IMR-90 (cell line): ENCODE results near the gene CFD. TPM values are rescaled to one million over a fixed set of nuclear protein-coding genes. Genes with fewer than 3 reads are reported as not detected.

ENCODE experiments used
- ATAC-seq: fragments of 200-7000 bp; cut with Tn5 transposase; 2 replicates; pipeline ENCODE4 v1.9.1; 2020; ENCODE audit warnings: low read depth, mild to moderate bottlenecking, moderate library complexity
- BruUV-seq: library from RNA; stranded (reverse); fragments of 400-500 nt; replicated peaks from 2 replicates; lab custom pipeline; 2021; lab: Mats Ljungman, UMichigan
- CTCF ChIA-PET: fragments of 300-600 bp; formaldehyde crosslinking; extraction: SDS; loops from one replicate; lab custom pipeline; 2021; ENCODE audit warnings: antibody characterized with exemption; lab: Yijun Ruan, JAX
- POLR2A ChIA-PET: fragments of 300-600 bp; sonication (Branson Sonifier 250); formaldehyde crosslinking; loops from one replicate; lab custom pipeline; 2022; ENCODE audit warnings: antibody characterized with exemption; ENCODE audit not compliant: unreplicated experiment; lab: Charles Lee
- DNase-seq: peaks from one replicate; pipeline ENCODE4 v3.0.0; 2013
- H2AFZ ChIP-seq: replicated peaks from 2 replicates; pipeline ENCODE3; 2013; ENCODE audit warnings: low read length, mild to moderate bottlenecking; ENCODE audit not compliant: poor library complexity
- H2AK5ac ChIP-seq: 2 replicates; pipeline ENCODE4 v1.6.1; 2013; ENCODE audit warnings: low read depth, low read length, inconsistent platforms
- H2AK9ac ChIP-seq: replicated peaks from 2 replicates; pipeline ENCODE3; 2013; ENCODE audit warnings: mild to moderate bottlenecking, low read depth, low read length, moderate library complexity; ENCODE audit not compliant: poor library complexity
- H2BK120ac ChIP-seq: 2 replicates; pipeline ENCODE4 v1.6.1; 2013; ENCODE audit warnings: low read depth, low read length, inconsistent platforms
- H2BK15ac ChIP-seq: 3 replicates; pipeline ENCODE4 v1.6.1; 2013; ENCODE audit warnings: low read depth, low read length, inconsistent platforms
- H2BK20ac ChIP-seq: 2 replicates; pipeline ENCODE4 v1.6.1; 2013; ENCODE audit warnings: low read depth, mild to moderate bottlenecking, inconsistent platforms, low read length, moderate library complexity
- H2BK5ac ChIP-seq: 2 replicates; pipeline ENCODE4 v1.6.1; 2013; ENCODE audit warnings: mild to moderate bottlenecking, low read depth, low read length, inconsistent platforms; ENCODE audit not compliant: poor library complexity, severe bottlenecking
- H3K14ac ChIP-seq: replicated peaks from 2 replicates; pipeline ENCODE4 v1.6.1; 2013; ENCODE audit warnings: low read depth, low read length, inconsistent platforms
- H3K18ac ChIP-seq: 2 replicates; pipeline ENCODE4 v1.6.1; 2013; ENCODE audit warnings: low read depth, low read length, control low read depth
- H3K23ac ChIP-seq: 2 replicates; pipeline ENCODE4 v1.6.1; 2013; ENCODE audit warnings: low read depth, low read length, inconsistent platforms
- H3K27ac ChIP-seq: 2 replicates; pipeline ENCODE4 v1.5.1; 2013; ENCODE audit warnings: mild to moderate bottlenecking, control low read depth, low read length; ENCODE audit not compliant: insufficient read depth
- H3K27me3 ChIP-seq: 2 replicates; pipeline ENCODE4 v1.6.1; 2013; ENCODE audit warnings: low read length; ENCODE audit not compliant: control insufficient read depth, insufficient read depth
- H3K36me3 ChIP-seq: 2 replicates; pipeline ENCODE4 v1.6.1; 2013; ENCODE audit warnings: low read length, mixed read lengths; ENCODE audit not compliant: control insufficient read depth, insufficient read depth
- H3K4ac ChIP-seq: 2 replicates; pipeline ENCODE4 v1.6.1; 2013; ENCODE audit warnings: low read depth, low read length, inconsistent platforms
- H3K4me1 ChIP-seq: 2 replicates; pipeline ENCODE4 v1.6.1; 2013; ENCODE audit warnings: low read length, mixed read lengths; ENCODE audit not compliant: control insufficient read depth, insufficient read depth
- H3K4me2 ChIP-seq: 2 replicates; pipeline ENCODE4 v1.6.1; 2013; ENCODE audit warnings: low read depth, mild to moderate bottlenecking, control low read depth, low read length, moderate library complexity
- H3K4me3 ChIP-seq: 2 replicates; pipeline ENCODE4 v1.5.1; 2013; ENCODE audit warnings: low read depth, mild to moderate bottlenecking, control low read depth, low read length, moderate library complexity; ENCODE audit not compliant: insufficient read depth
- H3K56ac ChIP-seq: 2 replicates; pipeline ENCODE4 v1.6.1; 2013; ENCODE audit warnings: low read length, inconsistent platforms; ENCODE audit not compliant: insufficient read depth; ENCODE audit errors: extremely low read depth
- H3K79me1 ChIP-seq, 2 experiments: 2 replicates each; pipeline ENCODE4 v1.6.1; 2013; ENCODE audit warnings: low read length in 2 of 2, inconsistent platforms in 1 of 2, low read depth in 1 of 2
- H3K9ac ChIP-seq: 2 replicates; pipeline ENCODE4 v1.6.1; 2013; ENCODE audit warnings: low read depth, low read length, control low read depth
- H3K9me1 ChIP-seq: 2 replicates; pipeline ENCODE4 v1.6.1; 2013; ENCODE audit warnings: low read length, inconsistent platforms; ENCODE audit not compliant: insufficient read depth
- H3K9me3 ChIP-seq: 2 replicates; pipeline ENCODE4 v1.6.1; 2013; ENCODE audit warnings: low read length; ENCODE audit not compliant: control insufficient read depth, insufficient read depth
- H4K20me1 ChIP-seq: 2 replicates; pipeline ENCODE4 v1.6.1; 2013; ENCODE audit warnings: low read length, inconsistent platforms; ENCODE audit not compliant: insufficient read depth
- H4K5ac ChIP-seq: 2 replicates; pipeline ENCODE4 v1.6.1; 2013; ENCODE audit warnings: mild to moderate bottlenecking, low read depth, low read length, control low read depth
- H4K8ac ChIP-seq, 2 experiments: 2 replicates each; pipeline ENCODE4 v1.6.1; 2013; ENCODE audit warnings: low read depth in 2 of 2, low read length in 2 of 2, control low read depth in 1 of 2, inconsistent platforms in 1 of 2
- H4K91ac ChIP-seq: 2 replicates; pipeline ENCODE4 v1.6.1; 2013; ENCODE audit warnings: low read depth, low read length, inconsistent platforms; ENCODE audit not compliant: insufficient read depth
- BHLHE40 ChIP-seq: fragments of 150-350 bp; IDR thresholded peaks from 2 replicates; pipeline ENCODE4 v1.6.1; 2016; ENCODE audit warnings: mild to moderate bottlenecking, low read depth, low read length
- CHD1 ChIP-seq: IDR thresholded peaks from 2 replicates; pipeline ENCODE4 v1.6.1; 2012; ENCODE audit warnings: low read depth, low read length, improper control_type of control experiment
- FOS ChIP-seq: fragments of 150-350 bp; IDR thresholded peaks from 2 replicates; pipeline ENCODE4 v1.6.1; 2016; ENCODE audit warnings: low read depth, low read length
- MAFK ChIP-seq: IDR thresholded peaks from 2 replicates; pipeline ENCODE4 v1.6.1; 2012; ENCODE audit warnings: low read depth, low read length, improper control_type of control experiment
- MXI1 ChIP-seq: IDR thresholded peaks from 2 replicates; pipeline ENCODE4 v1.6.1; 2012; ENCODE audit warnings: low read depth, mild to moderate bottlenecking, low read length, moderate library complexity, borderline replicate concordance
- NFE2L2 ChIP-seq: fragments of 150-350 bp; IDR thresholded peaks from 2 replicates; pipeline ENCODE4 v1.6.1; 2016; ENCODE audit warnings: low read depth, mild to moderate bottlenecking, low read length
- POLR2A ChIP-seq: IDR thresholded peaks from 2 replicates; pipeline ENCODE4 v1.6.1; 2012; ENCODE audit warnings: mild to moderate bottlenecking, low read depth, low read length
- RAD21 ChIP-seq: IDR thresholded peaks from 2 replicates; pipeline ENCODE4 v1.6.1; 2012; ENCODE audit warnings: low read length, improper control_type of control experiment
- RCOR1 ChIP-seq: IDR thresholded peaks from 2 replicates; pipeline ENCODE4 v1.6.1; 2012; ENCODE audit warnings: mild to moderate bottlenecking, low read length, improper control_type of control experiment; ENCODE audit not compliant: insufficient replicate concordance
- RFX5 ChIP-seq: IDR thresholded peaks from 2 replicates; pipeline ENCODE4 v1.8.0; 2012; ENCODE audit warnings: low read depth, mild to moderate bottlenecking, low read length, moderate library complexity
- SMC3 ChIP-seq: fragments of 150-350 bp; IDR thresholded peaks from 2 replicates; pipeline ENCODE4 v1.6.1; 2016; ENCODE audit warnings: low read depth, mild to moderate bottlenecking, antibody characterized with exemption, low read length, moderate library complexity
- WGBS, 2 experiments: methylation state at CpG; one replicate each; pipeline versions ENCODE4 v1.1.5 to v1.1.7; 2013; ENCODE audit warnings: missing lambda C conversion rate in 2 of 2; ENCODE audit not compliant: insufficient read length in 1 of 2; ENCODE audit errors: extremely low coverage in 2 of 2; 5-methylcytosine and 5-hydroxymethylcytosine counted together
- dilution Hi-C: fragments of 300-500 bp; cut with HindIII; formaldehyde crosslinking; loops from one replicate; pipeline ENCODE4 v1.14.3; 2018; ENCODE audit warnings: low sequenced_read_pairs; ENCODE audit not compliant: unreplicated experiment
- in situ Hi-C: fragments of 300-500 bp; cut with MboI; formaldehyde crosslinking; loops from 3 replicates; pipeline ENCODE4 v1.14.3; 2019; ENCODE audit warnings: low sequenced_read_pairs, inconsistent platforms, mixed read lengths
- intact Hi-C: fragments of 100-400 bp; cut with micrococcal nuclease; formaldehyde crosslinking; loops from 2 replicates; pipeline ENCODE4 v1.10.0; 2022
- polyA plus RNA-seq, 3 experiments: library from polyadenylated mRNA; depleted of rRNA; stranded (reverse); fragments of >200 nt; gene quantifications; 2 replicates each; pipeline ENCODE4 v1.2.3, GENCODE V29; 2012; ENCODE audit warnings: low replicate concordance in 1 of 3
- total RNA-seq: library from RNA; depleted of rRNA; stranded (reverse); fragments of >200 nt; gene quantifications from 2 replicates; pipeline ENCODE4 v1.2.3, GENCODE V29; 2012
- TF ChIP-seq, protein P1 (sequence below): fragments of 150-350 bp; IDR thresholded peaks from 2 replicates; pipeline ENCODE4 v1.6.1; 2016; ENCODE audit warnings: low read depth, mild to moderate bottlenecking, low read length, moderate library complexity, borderline replicate concordance
- TF ChIP-seq, protein P2 (sequence below): fragments of 150-350 bp; IDR thresholded peaks from 2 replicates; pipeline ENCODE4 v1.6.1; 2017; ENCODE audit warnings: mild to moderate bottlenecking, antibody characterized with exemption, low read length, low read depth
- TF ChIP-seq, protein P3 (sequence below): conservative IDR thresholded peaks from 2 replicates; pipeline ENCODE4 v1.5.1; 2012; ENCODE audit warnings: mild to moderate bottlenecking, low read depth, low read length, improper control_type of control experiment

Gene CFD
- total and polyA plus RNA-seq, 2 of the 4 experiments (the other 2 are of a cell fraction): 1.4 to 2.8 TPM

DNA sequence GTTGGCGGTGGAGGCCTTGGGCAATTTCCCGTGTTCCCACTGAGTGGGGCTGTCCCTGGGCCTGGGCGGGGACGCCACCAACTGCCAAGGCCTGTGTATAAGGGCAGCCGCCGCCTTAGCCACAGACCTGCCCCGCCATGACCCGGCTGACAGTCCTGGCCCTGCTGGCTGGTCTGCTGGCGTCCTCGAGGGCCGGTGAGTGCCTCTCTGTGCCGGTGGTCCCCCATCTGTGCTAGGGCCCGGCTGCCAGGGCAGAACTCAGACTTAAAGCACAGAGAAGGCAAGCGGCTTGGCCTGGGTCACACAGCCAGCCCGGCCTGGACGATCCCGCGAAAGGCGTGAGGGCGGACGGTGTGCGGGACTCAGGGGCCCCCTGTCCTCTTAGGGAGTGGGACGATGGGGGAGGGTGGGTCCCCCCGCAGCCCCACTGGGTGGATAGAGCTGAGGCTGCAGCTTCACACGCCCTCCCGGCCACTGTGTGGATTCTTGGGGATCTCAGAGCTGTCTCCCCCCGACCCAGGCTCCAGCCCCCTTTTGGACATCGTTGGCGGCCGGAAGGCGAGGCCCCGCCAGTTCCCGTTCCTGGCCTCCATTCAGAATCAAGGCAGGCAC lies 31.6 kb upstream of the CFD start, which contains the start of gene AZU1:
Gene AZU1, plus strand, starts transcription at position 128 of the 612 bp plus-strand sequence. Its CDS starts 10 bp downstream, at position 138.
- ChIA-PET POLR2A (no interaction called here), CTCF (no interaction called here)
- H2BK20ac ChIP-seq: no peak within 1 kb of the TSS
- H3K4me3 ChIP-seq: no peak within 1 kb of the TSS
- no peaks in the 10 kb centered on the region for H3K27me3 ChIP-seq
- H2AK9ac ChIP-seq: no peak within 1 kb of the TSS
- BruUV-seq: no TSS peak
- no peak within 1 kb of the TSS for H3K56ac ChIP-seq
- H3K9ac ChIP-seq: no peak within 1 kb of the TSS
- no peak within 1 kb of the TSS for H3K4ac ChIP-seq
- no peak for TF ChIP-seq FOS
- no peak for TF ChIP-seq SMC3
- TF ChIP-seq BHLHE40: no peak
- TF ChIP-seq, protein P1, sequence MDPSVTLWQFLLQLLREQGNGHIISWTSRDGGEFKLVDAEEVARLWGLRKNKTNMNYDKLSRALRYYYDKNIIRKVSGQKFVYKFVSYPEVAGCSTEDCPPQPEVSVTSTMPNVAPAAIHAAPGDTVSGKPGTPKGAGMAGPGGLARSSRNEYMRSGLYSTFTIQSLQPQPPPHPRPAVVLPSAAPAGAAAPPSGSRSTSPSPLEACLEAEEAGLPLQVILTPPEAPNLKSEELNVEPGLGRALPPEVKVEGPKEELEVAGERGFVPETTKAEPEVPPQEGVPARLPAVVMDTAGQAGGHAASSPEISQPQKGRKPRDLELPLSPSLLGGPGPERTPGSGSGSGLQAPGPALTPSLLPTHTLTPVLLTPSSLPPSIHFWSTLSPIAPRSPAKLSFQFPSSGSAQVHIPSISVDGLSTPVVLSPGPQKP: no peak
- no peak for TF ChIP-seq NFE2L2
- TF ChIP-seq, protein P2, sequence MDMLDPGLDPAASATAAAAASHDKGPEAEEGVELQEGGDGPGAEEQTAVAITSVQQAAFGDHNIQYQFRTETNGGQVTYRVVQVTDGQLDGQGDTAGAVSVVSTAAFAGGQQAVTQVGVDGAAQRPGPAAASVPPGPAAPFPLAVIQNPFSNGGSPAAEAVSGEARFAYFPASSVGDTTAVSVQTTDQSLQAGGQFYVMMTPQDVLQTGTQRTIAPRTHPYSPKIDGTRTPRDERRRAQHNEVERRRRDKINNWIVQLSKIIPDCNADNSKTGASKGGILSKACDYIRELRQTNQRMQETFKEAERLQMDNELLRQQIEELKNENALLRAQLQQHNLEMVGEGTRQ: no peak
- TF ChIP-seq RCOR1: no peak
- TF ChIP-seq MXI1: no peak
- no peak for TF ChIP-seq CHD1
- TF ChIP-seq MAFK: no peak
- TF ChIP-seq RAD21: no peak
- TF ChIP-seq, protein P3, sequence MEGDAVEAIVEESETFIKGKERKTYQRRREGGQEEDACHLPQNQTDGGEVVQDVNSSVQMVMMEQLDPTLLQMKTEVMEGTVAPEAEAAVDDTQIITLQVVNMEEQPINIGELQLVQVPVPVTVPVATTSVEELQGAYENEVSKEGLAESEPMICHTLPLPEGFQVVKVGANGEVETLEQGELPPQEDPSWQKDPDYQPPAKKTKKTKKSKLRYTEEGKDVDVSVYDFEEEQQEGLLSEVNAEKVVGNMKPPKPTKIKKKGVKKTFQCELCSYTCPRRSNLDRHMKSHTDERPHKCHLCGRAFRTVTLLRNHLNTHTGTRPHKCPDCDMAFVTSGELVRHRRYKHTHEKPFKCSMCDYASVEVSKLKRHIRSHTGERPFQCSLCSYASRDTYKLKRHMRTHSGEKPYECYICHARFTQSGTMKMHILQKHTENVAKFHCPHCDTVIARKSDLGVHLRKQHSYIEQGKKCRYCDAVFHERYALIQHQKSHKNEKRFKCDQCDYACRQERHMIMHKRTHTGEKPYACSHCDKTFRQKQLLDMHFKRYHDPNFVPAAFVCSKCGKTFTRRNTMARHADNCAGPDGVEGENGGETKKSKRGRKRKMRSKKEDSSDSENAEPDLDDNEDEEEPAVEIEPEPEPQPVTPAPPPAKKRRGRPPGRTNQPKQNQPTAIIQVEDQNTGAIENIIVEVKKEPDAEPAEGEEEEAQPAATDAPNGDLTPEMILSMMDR: no peak
- no peak for TF ChIP-seq RFX5
- TF ChIP-seq POLR2A: no peak
- H3K9me3 ChIP-seq: no peaks in the 10 kb centered on the region
- dilution Hi-C loops (no loop called here), intact Hi-C loops (no loop called here), in situ Hi-C loops (no loop called here)
- H4K20me1 ChIP-seq: no peaks in the 10 kb centered on the region
- H2AK5ac ChIP-seq: no peak within 1 kb of the TSS
- H3K23ac ChIP-seq: no peak within 1 kb of the TSS
- no peak within 1 kb of the TSS for H4K5ac ChIP-seq
- H3K4me2 ChIP-seq: no peak within 1 kb of the TSS
- no peak within 1 kb of the TSS for H2BK15ac ChIP-seq
- H2BK120ac ChIP-seq: no peak within 1 kb of the TSS
- no peak within 1 kb of the TSS for H3K14ac ChIP-seq
- H3K27ac ChIP-seq: no peak within 1 kb of the TSS
- DNase-seq (no peak), ATAC-seq (no peak)
- 82% methylated on average over 22 of the region's 33 CpGs; no CpG with 5 or more reads in 1 of the 2 experiments for WGBS, 2 experiments
- H4K91ac ChIP-seq: no peak within 1 kb of the TSS
- H3K79me1 ChIP-seq: no peaks in the 10 kb centered on the region
- peaks cover 3% of the 10 kb centered on the region; the same call in 1 of the 2 replicates for H3K4me1 ChIP-seq
- no peaks in the 10 kb centered on the region for H3K9me1 ChIP-seq
- H2BK5ac ChIP-seq: no peak within 1 kb of the TSS
- H4K8ac ChIP-seq: no peak within 1 kb of the TSS
- no peaks in the 10 kb centered on the region for H3K36me3 ChIP-seq
- H2AFZ ChIP-seq: no peak within 1 kb of the TSS
- H3K18ac ChIP-seq: no peak within 1 kb of the TSS
